ENCODE results near the gene IRF3. TPM values are rescaled to one million over a fixed set of nuclear protein-coding genes. Genes with fewer than 3 reads are reported as not detected.

The IRF3 gene
- total RNA-seq, 1 experiment from 2014 or later: 131 TPM

DNA sequence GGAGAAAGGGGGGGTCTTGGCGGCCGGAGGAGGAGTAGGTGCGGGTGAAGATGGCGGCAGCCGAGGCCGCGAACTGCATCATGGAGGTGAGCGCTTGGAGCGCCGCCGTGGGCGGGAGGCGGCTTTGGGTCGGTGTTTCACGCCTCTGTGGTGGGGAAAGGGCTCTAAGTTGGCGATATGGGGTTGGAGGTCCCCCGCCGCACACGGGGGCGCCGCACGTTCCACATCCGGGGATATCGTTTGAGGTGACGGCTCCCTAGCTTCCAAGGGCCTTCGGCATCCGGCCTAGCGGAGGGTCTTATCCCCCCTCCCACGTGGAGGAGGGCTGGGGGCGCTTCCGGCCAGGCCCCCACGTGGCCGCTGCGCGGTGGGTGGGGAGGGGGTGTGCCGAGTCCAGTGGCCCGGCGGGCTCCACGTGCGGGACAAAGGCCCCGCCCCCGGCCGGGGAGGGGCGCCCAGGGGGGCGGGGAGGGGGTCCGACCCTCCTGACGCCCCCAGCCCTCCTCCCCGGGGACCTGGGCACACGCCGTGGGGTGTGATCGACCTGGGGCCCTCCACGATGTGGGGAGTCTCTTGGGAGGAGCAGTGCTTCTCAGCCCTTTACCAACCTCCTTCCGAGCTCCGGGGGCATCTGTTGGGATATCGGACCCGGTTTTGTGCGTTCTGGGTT is 11.7 kb upstream of the IRF3 start, which contains the start of gene PRMT1:
Gene PRMT1 (plus strand): TSS at position 41 of the 670 bp plus-strand sequence. CDS start 10 bp downstream, at position 51.
- H3K27me3 Mint-ChIP-seq (ENCODE audit: insufficient read depth, unreplicated experiment): no peaks in the 10 kb centered on the region
- H3K4me3 Mint-ChIP-seq (ENCODE audit: unreplicated experiment): peak within 1 kb of the TSS; percentile 78
- peaks cover 12% of the 10 kb centered on the region for H3K4me1 Mint-ChIP-seq (ENCODE audit: low read depth, unreplicated experiment)
- no peaks in the 10 kb centered on the region for H3K9me3 Mint-ChIP-seq (ENCODE audit: unreplicated experiment)
- DNase-seq: peak in 1 of 2 experiments; percentile 70
- H3K36me3 Mint-ChIP-seq (ENCODE audit: insufficient read depth, unreplicated experiment): peaks cover 65% of the 10 kb centered on the region
- H3K27ac Mint-ChIP-seq (ENCODE audit: unreplicated experiment): peak within 1 kb of the TSS; percentile 99
- peak within 1 kb of the TSS; percentile 100 for H3K4me3 ChIP-seq (ENCODE audit: low read depth, low read length)
- POLR2A ChIA-PET: interaction anchor here (0.6 to 2.9 kb wide), 9 partner anchors 12 to 1171 kb away, joined by 3 to 50 read pairs (median 6); partner anchors contain the start of genes BCL2L12, IRF3, NOSIP and PIH1D1
- BruUV-seq (replicated peaks): no TSS peak
- intact Hi-C loops (cut with micrococcal nuclease; ENCODE audit: unreplicated experiment): loop anchor here (5.0 kb wide), 2 partner anchors 90 to 190 kb away; partner anchors contain the start of genes AP2A1 and PNKP
- CTCF ChIA-PET: interaction anchor here (0.6 to 1.9 kb wide), 3 partner anchors 89 to 116 kb away, joined by 3 to 8 read pairs (median 3); partner anchors contain the start of genes AP2A1 and PRRG2
- H3K4me1 ChIP-seq: peaks cover 15% of the 10 kb centered on the region
- no peaks in the 10 kb centered on the region for H3K9me3 ChIP-seq
- H3K27me3 ChIP-seq (replicated peaks; ENCODE audit: control insufficient read depth, insufficient read depth, low read length): no peaks in the 10 kb centered on the region
- TF ChIP-seq, protein P1, sequence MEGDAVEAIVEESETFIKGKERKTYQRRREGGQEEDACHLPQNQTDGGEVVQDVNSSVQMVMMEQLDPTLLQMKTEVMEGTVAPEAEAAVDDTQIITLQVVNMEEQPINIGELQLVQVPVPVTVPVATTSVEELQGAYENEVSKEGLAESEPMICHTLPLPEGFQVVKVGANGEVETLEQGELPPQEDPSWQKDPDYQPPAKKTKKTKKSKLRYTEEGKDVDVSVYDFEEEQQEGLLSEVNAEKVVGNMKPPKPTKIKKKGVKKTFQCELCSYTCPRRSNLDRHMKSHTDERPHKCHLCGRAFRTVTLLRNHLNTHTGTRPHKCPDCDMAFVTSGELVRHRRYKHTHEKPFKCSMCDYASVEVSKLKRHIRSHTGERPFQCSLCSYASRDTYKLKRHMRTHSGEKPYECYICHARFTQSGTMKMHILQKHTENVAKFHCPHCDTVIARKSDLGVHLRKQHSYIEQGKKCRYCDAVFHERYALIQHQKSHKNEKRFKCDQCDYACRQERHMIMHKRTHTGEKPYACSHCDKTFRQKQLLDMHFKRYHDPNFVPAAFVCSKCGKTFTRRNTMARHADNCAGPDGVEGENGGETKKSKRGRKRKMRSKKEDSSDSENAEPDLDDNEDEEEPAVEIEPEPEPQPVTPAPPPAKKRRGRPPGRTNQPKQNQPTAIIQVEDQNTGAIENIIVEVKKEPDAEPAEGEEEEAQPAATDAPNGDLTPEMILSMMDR (IDR thresholded peaks at IDR 0.05; ENCODE audit: insufficient read depth in 1 of 2, low read depth in 1 of 2, low read length in 1 of 2, severe bottlenecking in 1 of 2, unreplicated experiment in 1 of 2): no peak
- peaks cover 2% of the 10 kb centered on the region; the same call in 1 of the 2 replicates for H3K36me3 ChIP-seq (ENCODE audit: control insufficient read depth, insufficient read depth, low read length)

DNA sequence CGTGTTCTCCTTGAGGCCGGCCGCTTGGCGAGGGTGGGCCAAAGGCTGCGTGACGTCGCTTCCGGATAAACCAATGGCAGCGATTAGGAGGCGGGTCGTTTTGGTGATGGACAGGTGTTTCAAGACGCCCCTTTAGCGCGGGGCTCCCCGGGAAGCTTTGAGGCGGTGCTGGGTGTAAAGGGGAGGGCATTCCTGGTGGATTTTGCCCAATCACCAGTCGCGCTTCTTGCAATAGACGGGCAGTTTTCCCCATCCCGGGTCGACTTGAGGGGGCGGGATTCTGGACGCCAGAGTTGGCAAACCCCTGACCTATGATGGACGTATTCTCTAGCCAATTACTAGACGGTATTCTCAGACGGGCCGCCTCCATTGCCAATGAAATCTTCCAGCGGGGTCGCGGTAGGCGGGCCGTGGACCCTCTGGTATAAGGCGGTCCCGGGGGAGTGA is 11.2 kb upstream of the IRF3 start:
- no peaks in the 10 kb centered on the region for H3K9me3 Mint-ChIP-seq (ENCODE audit: unreplicated experiment)
- peaks cover 21% of the 10 kb centered on the region for H3K4me1 ChIP-seq
- peak overlapping the region; percentile 99 for H3K27ac Mint-ChIP-seq (ENCODE audit: unreplicated experiment)
- no peaks in the 10 kb centered on the region for H3K27me3 Mint-ChIP-seq (ENCODE audit: insufficient read depth, unreplicated experiment)
- H3K4me3 Mint-ChIP-seq (ENCODE audit: unreplicated experiment): peak overlapping the region; percentile 78
- H3K36me3 Mint-ChIP-seq (ENCODE audit: insufficient read depth, unreplicated experiment): peaks cover 65% of the 10 kb centered on the region
- no peaks in the 10 kb centered on the region for H3K9me3 ChIP-seq
- H3K4me3 ChIP-seq (ENCODE audit: low read depth, low read length): peak overlapping the region; percentile 100
- no peaks in the 10 kb centered on the region; the same call in 1 of the 2 replicates for H3K36me3 ChIP-seq (ENCODE audit: control insufficient read depth, insufficient read depth, low read length)
- no peaks in the 10 kb centered on the region for H3K27me3 ChIP-seq (replicated peaks; ENCODE audit: control insufficient read depth, insufficient read depth, low read length)
- TF ChIP-seq, protein P1 (IDR thresholded peaks at IDR 0.05; ENCODE audit: insufficient read depth in 1 of 2, low read depth in 1 of 2, low read length in 1 of 2, severe bottlenecking in 1 of 2, unreplicated experiment in 1 of 2): no peak
- intact Hi-C loops (cut with micrococcal nuclease; ENCODE audit: unreplicated experiment): loop anchor here (1.0 to 5.0 kb wide), 5 partner anchors 12 to 190 kb away; partner anchors contain the start of genes AP2A1, BCL2L12, IRF3 and PNKP
- peaks cover 18% of the 10 kb centered on the region for H3K4me1 Mint-ChIP-seq (ENCODE audit: low read depth, unreplicated experiment)
- ChIA-PET POLR2A (interaction anchor here (0.6 to 2.9 kb wide), 13 partner anchors 9 to 1171 kb away, joined by 3 to 50 read pairs (median 5); partner anchors contain the start of genes AP2A1, BCL2L12, IRF3 and NOSIP), CTCF (interaction anchor here (0.5 to 1.9 kb wide), 11 partner anchors 12 to 213 kb away, joined by 3 to 14 read pairs (median 7); partner anchors contain the start of genes AP2A1, PRRG2, RRAS and SCAF1)
- peak; percentile 100 for DNase-seq
- BruUV-seq (replicated peaks): no TSS peak

GRCh38 chr19:49676136-49676783 is 10.6 kb upstream of the IRF3 start:
- no peak for DNase-seq
- peak overlapping the region; percentile 78 for H3K4me3 Mint-ChIP-seq (ENCODE audit: unreplicated experiment)

More at GRCh38 chr19:49676136-49676783, 10.6 kb upstream of the IRF3 start:
- H3K4me1 ChIP-seq: peaks cover 25% of the 10 kb centered on the region
- H3K9me3 Mint-ChIP-seq (ENCODE audit: unreplicated experiment): no peaks in the 10 kb centered on the region
- no peaks in the 10 kb centered on the region for H3K27me3 Mint-ChIP-seq (ENCODE audit: insufficient read depth, unreplicated experiment)
- H3K27me3 ChIP-seq (replicated peaks; ENCODE audit: control insufficient read depth, insufficient read depth, low read length): no peaks in the 10 kb centered on the region
- H3K9me3 ChIP-seq: no peaks in the 10 kb centered on the region
- no peaks in the 10 kb centered on the region for H3K36me3 ChIP-seq (ENCODE audit: control insufficient read depth, insufficient read depth, low read length)
- ChIA-PET POLR2A (interaction anchor here (0.7 to 2.9 kb wide), 10 partner anchors 9 to 224 kb away, joined by 3 to 50 read pairs (median 8); partner anchors contain the start of genes AP2A1, BCL2L12, IRF3 and NOSIP), CTCF (interaction anchor here (0.5 to 1.9 kb wide), 11 partner anchors 12 to 214 kb away, joined by 3 to 14 read pairs (median 7); partner anchors contain the start of genes AP2A1, PRRG2, RRAS and SCAF1)
- TSS peak; percentile 95 for BruUV-seq (replicated peaks)
- intact Hi-C loops (cut with micrococcal nuclease; ENCODE audit: unreplicated experiment): loop anchor here (1.0 to 5.0 kb wide), 5 partner anchors 11 to 191 kb away; partner anchors contain the start of genes AP2A1, BCL2L12, IRF3 and PNKP
- peaks cover 62% of the 10 kb centered on the region for H3K36me3 Mint-ChIP-seq (ENCODE audit: insufficient read depth, unreplicated experiment)
- peaks cover 21% of the 10 kb centered on the region for H3K4me1 Mint-ChIP-seq (ENCODE audit: low read depth, unreplicated experiment)
- peak overlapping the region; percentile 99 for H3K27ac Mint-ChIP-seq (ENCODE audit: unreplicated experiment)
- peak overlapping the region; percentile 33 for H3K4me3 ChIP-seq (ENCODE audit: low read depth, low read length)
- TF ChIP-seq, protein P1 (IDR thresholded peaks at IDR 0.05; ENCODE audit: insufficient read depth in 1 of 2, low read depth in 1 of 2, low read length in 1 of 2, severe bottlenecking in 1 of 2, unreplicated experiment in 1 of 2): no peak
